ENCODE measurements around the gene IFNE. TPM values are rescaled to one million over a fixed set of nuclear protein-coding genes. Genes with fewer than 3 reads are reported as not detected.

Gene IFNE
- polyA plus RNA-seq, 1 of the 3 experiments (the other 2 are of a cell fraction) = 0.05 TPM

DNA sequence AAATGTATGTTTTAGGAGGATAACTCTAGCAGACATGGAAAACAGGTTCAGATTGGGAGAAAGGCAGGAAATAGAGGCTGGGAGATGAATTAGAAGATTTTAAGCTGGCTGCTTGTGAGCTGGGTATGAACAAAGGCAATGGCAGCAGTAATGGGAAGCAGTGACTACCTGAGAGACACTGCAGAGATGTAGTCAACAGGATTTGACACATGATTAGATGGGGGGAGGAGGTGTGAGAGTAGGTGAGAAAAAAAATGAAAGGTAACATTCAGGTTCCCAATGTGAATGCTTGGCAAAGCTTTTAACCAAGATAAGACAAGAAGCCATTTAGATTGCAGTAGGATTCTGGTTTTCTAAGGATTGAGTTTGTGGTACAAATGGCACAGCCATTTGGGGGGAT is 22.8 kb upstream of the IFNE start:
- no peak overlapping the region for H3K4me3 ChIP-seq (ENCODE audit: low read depth in 2 of 2, low read length in 1 of 2)
- H3K27me3 ChIP-seq (ENCODE audit: insufficient read depth) = no peaks in the 10 kb centered on the region; the same call in 1 of the 2 replicates
- no peaks in the 10 kb centered on the region for H4K20me1 ChIP-seq (ENCODE audit: insufficient read depth)
- H3K27ac ChIP-seq (ENCODE audit: low read depth in 2 of 2, low read length in 1 of 2) = no peak overlapping the region
- no peaks in the 10 kb centered on the region for H3F3A ChIP-seq (replicated peaks; ENCODE audit: insufficient read depth)
- H3K9me2 ChIP-seq = no peaks in the 10 kb centered on the region
- CTCF ChIA-PET = no interaction called here
- H3K4me2 ChIP-seq = no peak overlapping the region
- TF ChIP-seq, protein P1, sequence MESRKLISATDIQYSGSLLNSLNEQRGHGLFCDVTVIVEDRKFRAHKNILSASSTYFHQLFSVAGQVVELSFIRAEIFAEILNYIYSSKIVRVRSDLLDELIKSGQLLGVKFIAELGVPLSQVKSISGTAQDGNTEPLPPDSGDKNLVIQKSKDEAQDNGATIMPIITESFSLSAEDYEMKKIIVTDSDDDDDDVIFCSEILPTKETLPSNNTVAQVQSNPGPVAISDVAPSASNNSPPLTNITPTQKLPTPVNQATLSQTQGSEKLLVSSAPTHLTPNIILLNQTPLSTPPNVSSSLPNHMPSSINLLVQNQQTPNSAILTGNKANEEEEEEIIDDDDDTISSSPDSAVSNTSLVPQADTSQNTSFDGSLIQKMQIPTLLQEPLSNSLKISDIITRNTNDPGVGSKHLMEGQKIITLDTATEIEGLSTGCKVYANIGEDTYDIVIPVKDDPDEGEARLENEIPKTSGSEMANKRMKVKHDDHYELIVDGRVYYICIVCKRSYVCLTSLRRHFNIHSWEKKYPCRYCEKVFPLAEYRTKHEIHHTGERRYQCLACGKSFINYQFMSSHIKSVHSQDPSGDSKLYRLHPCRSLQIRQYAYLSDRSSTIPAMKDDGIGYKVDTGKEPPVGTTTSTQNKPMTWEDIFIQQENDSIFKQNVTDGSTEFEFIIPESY (IDR thresholded peaks at IDR 0.05; ENCODE audit: borderline replicate concordance, low read depth) = no peak
- no peak for TF ChIP-seq ELF1 (IDR thresholded peaks at IDR 0.05)
- TF ChIP-seq RAD21 (IDR thresholded peaks at IDR 0.05; ENCODE audit: low read length) = no peak
- TF ChIP-seq, protein P2, sequence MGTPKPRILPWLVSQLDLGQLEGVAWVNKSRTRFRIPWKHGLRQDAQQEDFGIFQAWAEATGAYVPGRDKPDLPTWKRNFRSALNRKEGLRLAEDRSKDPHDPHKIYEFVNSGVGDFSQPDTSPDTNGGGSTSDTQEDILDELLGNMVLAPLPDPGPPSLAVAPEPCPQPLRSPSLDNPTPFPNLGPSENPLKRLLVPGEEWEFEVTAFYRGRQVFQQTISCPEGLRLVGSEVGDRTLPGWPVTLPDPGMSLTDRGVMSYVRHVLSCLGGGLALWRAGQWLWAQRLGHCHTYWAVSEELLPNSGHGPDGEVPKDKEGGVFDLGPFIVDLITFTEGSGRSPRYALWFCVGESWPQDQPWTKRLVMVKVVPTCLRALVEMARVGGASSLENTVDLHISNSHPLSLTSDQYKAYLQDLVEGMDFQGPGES (IDR thresholded peaks at IDR 0.05; ENCODE audit: low read depth, low read length) = no peak
- TF ChIP-seq, protein P3, sequence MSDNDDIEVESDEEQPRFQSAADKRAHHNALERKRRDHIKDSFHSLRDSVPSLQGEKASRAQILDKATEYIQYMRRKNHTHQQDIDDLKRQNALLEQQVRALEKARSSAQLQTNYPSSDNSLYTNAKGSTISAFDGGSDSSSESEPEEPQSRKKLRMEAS (IDR thresholded peaks at IDR 0.05; ENCODE audit: low read depth) = no peak
- POLR2A ChIA-PET = no interaction called here
- no peaks in the 10 kb centered on the region for H3K9me3 ChIP-seq
- H3K36me3 ChIP-seq (replicated peaks in 1 of 2; ENCODE audit: control insufficient read depth in 1 of 2, insufficient read depth in 2 of 2, low read length in 1 of 2) = no peaks in the 10 kb centered on the region
- no peaks in the 10 kb centered on the region for H3K79me2 ChIP-seq (ENCODE audit: insufficient read depth)
- no peak for DNase-seq
- no peak overlapping the region for H2AFZ ChIP-seq (ENCODE audit: low read depth)
- H3K4me1 ChIP-seq (ENCODE audit: control insufficient read depth in 1 of 2, insufficient read depth in 2 of 2, low read depth in 1 of 2, low read length in 1 of 2) = no peaks in the 10 kb centered on the region
- H3K9ac ChIP-seq = no peak overlapping the region

DNA sequence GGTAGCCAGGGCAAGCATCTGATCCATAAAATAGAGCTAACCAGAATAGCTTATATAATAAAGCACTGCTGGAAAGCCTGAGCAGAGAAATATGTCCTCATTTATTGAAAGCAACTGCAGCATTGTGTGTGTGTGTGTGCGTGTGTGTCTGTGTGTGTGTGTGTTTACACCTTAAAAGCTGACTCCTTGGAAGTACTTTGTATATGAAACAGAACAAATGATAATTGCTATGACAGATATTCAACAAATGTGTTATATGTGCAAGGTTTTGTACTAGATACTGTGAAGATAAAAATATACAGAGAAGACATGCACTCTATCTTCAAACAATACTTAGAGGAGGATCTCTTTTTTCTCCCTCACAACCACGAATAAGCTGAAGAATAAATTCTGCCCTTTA is 22.0 kb upstream of the IFNE start:
- Histone ChIP-seq H2AFZ (ENCODE audit: low read depth) (no peak overlapping the region), H3K36me3 (replicated peaks in 1 of 2; ENCODE audit: control insufficient read depth in 1 of 2, insufficient read depth in 2 of 2, low read length in 1 of 2) (no peaks in the 10 kb centered on the region), H3K9me3 (no peaks in the 10 kb centered on the region), H3K79me2 (ENCODE audit: insufficient read depth) (no peaks in the 10 kb centered on the region), H3K27ac (ENCODE audit: low read depth in 2 of 2, low read length in 1 of 2) (no peak overlapping the region), H3F3A (replicated peaks; ENCODE audit: insufficient read depth) (no peaks in the 10 kb centered on the region), H3K27me3 (ENCODE audit: insufficient read depth) (no peaks in the 10 kb centered on the region), H3K4me3 (ENCODE audit: low read depth in 2 of 2, low read length in 1 of 2) (no peak overlapping the region), H3K9ac (no peak overlapping the region), H3K9me2 (no peaks in the 10 kb centered on the region), H3K4me2 (no peak overlapping the region), H3K4me1 (ENCODE audit: control insufficient read depth in 1 of 2, insufficient read depth in 2 of 2, low read depth in 1 of 2, low read length in 1 of 2) (no peaks in the 10 kb centered on the region), H4K20me1 (ENCODE audit: insufficient read depth) (no peaks in the 10 kb centered on the region)
- POLR2A ChIA-PET = no interaction called here
- DNase-seq = no peak
- CTCF ChIA-PET = no interaction called here
- 12% methylated on average over 2 of the region's 2 CpGs for WGBS (ENCODE audit: low lambda C conversion rate)
- TF ChIP-seq NFIC (IDR thresholded peaks at IDR 0.05; ENCODE audit: borderline replicate concordance) (no peak), MEF2A (IDR thresholded peaks at IDR 0.05; ENCODE audit: borderline replicate concordance, low read depth) (no peak), RAD21 (IDR thresholded peaks at IDR 0.05; ENCODE audit: low read length) (no peak)
- TF ChIP-seq, protein P4, sequence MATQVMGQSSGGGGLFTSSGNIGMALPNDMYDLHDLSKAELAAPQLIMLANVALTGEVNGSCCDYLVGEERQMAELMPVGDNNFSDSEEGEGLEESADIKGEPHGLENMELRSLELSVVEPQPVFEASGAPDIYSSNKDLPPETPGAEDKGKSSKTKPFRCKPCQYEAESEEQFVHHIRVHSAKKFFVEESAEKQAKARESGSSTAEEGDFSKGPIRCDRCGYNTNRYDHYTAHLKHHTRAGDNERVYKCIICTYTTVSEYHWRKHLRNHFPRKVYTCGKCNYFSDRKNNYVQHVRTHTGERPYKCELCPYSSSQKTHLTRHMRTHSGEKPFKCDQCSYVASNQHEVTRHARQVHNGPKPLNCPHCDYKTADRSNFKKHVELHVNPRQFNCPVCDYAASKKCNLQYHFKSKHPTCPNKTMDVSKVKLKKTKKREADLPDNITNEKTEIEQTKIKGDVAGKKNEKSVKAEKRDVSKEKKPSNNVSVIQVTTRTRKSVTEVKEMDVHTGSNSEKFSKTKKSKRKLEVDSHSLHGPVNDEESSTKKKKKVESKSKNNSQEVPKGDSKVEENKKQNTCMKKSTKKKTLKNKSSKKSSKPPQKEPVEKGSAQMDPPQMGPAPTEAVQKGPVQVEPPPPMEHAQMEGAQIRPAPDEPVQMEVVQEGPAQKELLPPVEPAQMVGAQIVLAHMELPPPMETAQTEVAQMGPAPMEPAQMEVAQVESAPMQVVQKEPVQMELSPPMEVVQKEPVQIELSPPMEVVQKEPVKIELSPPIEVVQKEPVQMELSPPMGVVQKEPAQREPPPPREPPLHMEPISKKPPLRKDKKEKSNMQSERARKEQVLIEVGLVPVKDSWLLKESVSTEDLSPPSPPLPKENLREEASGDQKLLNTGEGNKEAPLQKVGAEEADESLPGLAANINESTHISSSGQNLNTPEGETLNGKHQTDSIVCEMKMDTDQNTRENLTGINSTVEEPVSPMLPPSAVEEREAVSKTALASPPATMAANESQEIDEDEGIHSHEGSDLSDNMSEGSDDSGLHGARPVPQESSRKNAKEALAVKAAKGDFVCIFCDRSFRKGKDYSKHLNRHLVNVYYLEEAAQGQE (IDR thresholded peaks at IDR 0.05; ENCODE audit: low read depth, low read length) = no peak
- TF ChIP-seq, protein P5, sequence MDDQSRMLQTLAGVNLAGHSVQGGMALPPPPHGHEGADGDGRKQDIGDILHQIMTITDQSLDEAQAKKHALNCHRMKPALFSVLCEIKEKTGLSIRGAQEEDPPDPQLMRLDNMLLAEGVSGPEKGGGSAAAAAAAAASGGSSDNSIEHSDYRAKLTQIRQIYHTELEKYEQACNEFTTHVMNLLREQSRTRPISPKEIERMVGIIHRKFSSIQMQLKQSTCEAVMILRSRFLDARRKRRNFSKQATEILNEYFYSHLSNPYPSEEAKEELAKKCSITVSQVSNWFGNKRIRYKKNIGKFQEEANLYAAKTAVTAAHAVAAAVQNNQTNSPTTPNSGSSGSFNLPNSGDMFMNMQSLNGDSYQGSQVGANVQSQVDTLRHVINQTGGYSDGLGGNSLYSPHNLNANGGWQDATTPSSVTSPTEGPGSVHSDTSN (IDR thresholded peaks at IDR 0.05) = no peak

Data from SK-N-SH (cell line).